Measurements from ENCODE around the gene SURF2.

DNA sequence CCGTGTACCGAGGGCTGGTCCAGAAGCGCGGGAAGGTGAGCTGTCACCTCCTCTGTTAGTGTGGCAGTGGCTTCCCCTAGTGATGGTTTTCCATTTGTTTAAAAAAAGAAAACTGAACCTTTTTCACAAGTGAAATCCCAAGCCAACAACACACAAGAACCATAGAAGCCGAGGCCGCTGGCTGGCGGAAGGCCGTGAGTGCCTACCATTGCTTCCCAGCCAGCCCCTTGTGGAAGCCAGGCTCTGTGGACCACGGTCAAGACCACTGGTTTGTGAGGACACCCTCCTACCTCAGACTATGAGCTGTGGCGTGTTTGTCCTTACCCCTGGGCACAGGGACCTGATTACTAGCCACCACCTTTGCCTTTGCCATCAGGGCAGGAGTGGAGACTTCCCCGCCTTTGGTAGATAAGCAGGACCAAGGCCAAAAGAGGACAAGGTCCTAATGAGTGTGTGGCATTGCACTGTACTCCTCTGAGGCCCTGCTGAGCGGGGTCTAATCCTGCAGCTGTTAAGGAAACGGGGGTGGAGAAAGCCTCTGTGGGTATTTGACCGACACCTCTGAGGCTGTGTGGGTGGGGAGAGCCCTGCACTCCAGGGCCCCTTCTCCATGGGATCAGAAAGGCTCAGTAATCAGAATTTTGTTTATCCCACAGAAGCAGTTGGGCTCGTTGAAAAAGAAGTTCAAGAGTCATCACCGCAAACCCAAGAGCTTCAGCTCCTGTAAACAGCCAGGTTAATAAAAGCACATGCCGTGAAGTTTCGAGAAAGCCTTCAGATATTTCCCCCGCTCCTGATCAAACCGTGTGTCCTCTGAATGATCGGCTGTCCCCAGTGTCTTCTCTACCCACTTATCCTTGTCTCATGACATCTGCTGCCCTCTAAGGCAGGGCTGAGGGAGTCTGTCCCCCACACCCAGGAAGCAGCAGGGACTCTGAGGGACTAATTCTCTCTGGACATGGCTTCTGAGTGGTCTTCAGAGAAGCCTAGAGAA, 4.3 kb downstream of the SURF2 start:
- TF ChIP-seq, protein P1, sequence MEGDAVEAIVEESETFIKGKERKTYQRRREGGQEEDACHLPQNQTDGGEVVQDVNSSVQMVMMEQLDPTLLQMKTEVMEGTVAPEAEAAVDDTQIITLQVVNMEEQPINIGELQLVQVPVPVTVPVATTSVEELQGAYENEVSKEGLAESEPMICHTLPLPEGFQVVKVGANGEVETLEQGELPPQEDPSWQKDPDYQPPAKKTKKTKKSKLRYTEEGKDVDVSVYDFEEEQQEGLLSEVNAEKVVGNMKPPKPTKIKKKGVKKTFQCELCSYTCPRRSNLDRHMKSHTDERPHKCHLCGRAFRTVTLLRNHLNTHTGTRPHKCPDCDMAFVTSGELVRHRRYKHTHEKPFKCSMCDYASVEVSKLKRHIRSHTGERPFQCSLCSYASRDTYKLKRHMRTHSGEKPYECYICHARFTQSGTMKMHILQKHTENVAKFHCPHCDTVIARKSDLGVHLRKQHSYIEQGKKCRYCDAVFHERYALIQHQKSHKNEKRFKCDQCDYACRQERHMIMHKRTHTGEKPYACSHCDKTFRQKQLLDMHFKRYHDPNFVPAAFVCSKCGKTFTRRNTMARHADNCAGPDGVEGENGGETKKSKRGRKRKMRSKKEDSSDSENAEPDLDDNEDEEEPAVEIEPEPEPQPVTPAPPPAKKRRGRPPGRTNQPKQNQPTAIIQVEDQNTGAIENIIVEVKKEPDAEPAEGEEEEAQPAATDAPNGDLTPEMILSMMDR (IDR thresholded peaks at IDR 0.05 in 2 of 3, conservative IDR thresholded peaks at IDR 0.05 in 1 of 3; ENCODE audit: borderline replicate concordance in 1 of 3, insufficient read depth in 1 of 3, low read depth in 2 of 3, low read length in 2 of 3): no peak
- no peak for TF ChIP-seq POLR2A (IDR thresholded peaks at IDR 0.05; ENCODE audit: borderline replicate concordance, extremely low read depth, insufficient read depth, insufficient read length)
- no peak for TF ChIP-seq EZH2 (IDR thresholded peaks at IDR 0.05)
- TF ChIP-seq, protein P2, sequence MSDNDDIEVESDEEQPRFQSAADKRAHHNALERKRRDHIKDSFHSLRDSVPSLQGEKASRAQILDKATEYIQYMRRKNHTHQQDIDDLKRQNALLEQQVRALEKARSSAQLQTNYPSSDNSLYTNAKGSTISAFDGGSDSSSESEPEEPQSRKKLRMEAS (IDR thresholded peaks at IDR 0.05): no peak
- TF ChIP-seq POLR2AphosphoS5 (IDR thresholded peaks at IDR 0.05; ENCODE audit: low read depth, low read length): no peak
- no peak for TF ChIP-seq ELF1 (IDR thresholded peaks at IDR 0.05; ENCODE audit: borderline replicate concordance, low read depth)
- no peak for TF ChIP-seq TCF7L2 (IDR thresholded peaks at IDR 0.05; ENCODE audit: borderline replicate concordance, extremely low read depth, insufficient read depth, insufficient read length)
- no peak for TF ChIP-seq EZH2phosphoT487 (IDR thresholded peaks at IDR 0.05; ENCODE audit: borderline replicate concordance)
- TF ChIP-seq FOSL1 (IDR thresholded peaks at IDR 0.05; ENCODE audit: low read depth): no peak
- no peak for TF ChIP-seq YY1 (IDR thresholded peaks at IDR 0.05; ENCODE audit: extremely low read depth, insufficient replicate concordance, low read depth, low read length)
- TF ChIP-seq, protein P3, sequence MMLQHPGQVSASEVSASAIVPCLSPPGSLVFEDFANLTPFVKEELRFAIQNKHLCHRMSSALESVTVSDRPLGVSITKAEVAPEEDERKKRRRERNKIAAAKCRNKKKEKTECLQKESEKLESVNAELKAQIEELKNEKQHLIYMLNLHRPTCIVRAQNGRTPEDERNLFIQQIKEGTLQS (IDR thresholded peaks at IDR 0.05): no peak
- TF ChIP-seq ZNF274 (IDR thresholded peaks at IDR 0.05; ENCODE audit: low read depth, low read length): no peak
- no peak for TF ChIP-seq CEBPB (IDR thresholded peaks at IDR 0.05; ENCODE audit: low read depth)
